IMR-90 (cell line): Measurements from ENCODE around the gene TATDN2. TPM values are rescaled to one million over a fixed set of nuclear protein-coding genes. Genes with fewer than 3 reads are reported as not detected.
A peak's percentile ranks its signal among the peaks of the same experiment; 100 is the strongest.

Source experiments
- ATAC-seq: fragments of 200-7000 bp; cut with Tn5 transposase; 2 replicates; pipeline ENCODE4 v1.9.1; 2020; ENCODE audit warnings: low read depth, mild to moderate bottlenecking, moderate library complexity
- BruUV-seq: library from RNA; stranded (reverse); fragments of 400-500 nt; replicated peaks from 2 replicates; lab custom pipeline; 2021; lab: Mats Ljungman, UMichigan
- CTCF ChIA-PET: fragments of 300-600 bp; formaldehyde crosslinking; extraction: SDS; loops from one replicate; lab custom pipeline; 2021; ENCODE audit warnings: antibody characterized with exemption; lab: Yijun Ruan, JAX
- POLR2A ChIA-PET: fragments of 300-600 bp; sonication (Branson Sonifier 250); formaldehyde crosslinking; loops from one replicate; lab custom pipeline; 2022; ENCODE audit warnings: antibody characterized with exemption; ENCODE audit not compliant: unreplicated experiment; lab: Charles Lee
- DNase-seq: peaks from one replicate; pipeline ENCODE4 v3.0.0; 2013
- H2AFZ ChIP-seq: replicated peaks from 2 replicates; pipeline ENCODE3; 2013; ENCODE audit warnings: low read length, mild to moderate bottlenecking; ENCODE audit not compliant: poor library complexity
- H2AK5ac ChIP-seq: 2 replicates; pipeline ENCODE4 v1.6.1; 2013; ENCODE audit warnings: low read depth, low read length, inconsistent platforms
- H2AK9ac ChIP-seq: replicated peaks from 2 replicates; pipeline ENCODE3; 2013; ENCODE audit warnings: mild to moderate bottlenecking, low read depth, low read length, moderate library complexity; ENCODE audit not compliant: poor library complexity
- H2BK120ac ChIP-seq: 2 replicates; pipeline ENCODE4 v1.6.1; 2013; ENCODE audit warnings: low read depth, low read length, inconsistent platforms
- H2BK15ac ChIP-seq: 3 replicates; pipeline ENCODE4 v1.6.1; 2013; ENCODE audit warnings: low read depth, low read length, inconsistent platforms
- H2BK20ac ChIP-seq: 2 replicates; pipeline ENCODE4 v1.6.1; 2013; ENCODE audit warnings: low read depth, mild to moderate bottlenecking, inconsistent platforms, low read length, moderate library complexity
- H2BK5ac ChIP-seq: 2 replicates; pipeline ENCODE4 v1.6.1; 2013; ENCODE audit warnings: mild to moderate bottlenecking, low read depth, low read length, inconsistent platforms; ENCODE audit not compliant: poor library complexity, severe bottlenecking
- H3K14ac ChIP-seq: replicated peaks from 2 replicates; pipeline ENCODE4 v1.6.1; 2013; ENCODE audit warnings: low read depth, low read length, inconsistent platforms
- H3K18ac ChIP-seq: 2 replicates; pipeline ENCODE4 v1.6.1; 2013; ENCODE audit warnings: low read depth, low read length, control low read depth
- H3K23ac ChIP-seq: 2 replicates; pipeline ENCODE4 v1.6.1; 2013; ENCODE audit warnings: low read depth, low read length, inconsistent platforms
- H3K27ac ChIP-seq: 2 replicates; pipeline ENCODE4 v1.5.1; 2013; ENCODE audit warnings: mild to moderate bottlenecking, control low read depth, low read length; ENCODE audit not compliant: insufficient read depth
- H3K27me3 ChIP-seq: 2 replicates; pipeline ENCODE4 v1.6.1; 2013; ENCODE audit warnings: low read length; ENCODE audit not compliant: control insufficient read depth, insufficient read depth
- H3K36me3 ChIP-seq: 2 replicates; pipeline ENCODE4 v1.6.1; 2013; ENCODE audit warnings: low read length, mixed read lengths; ENCODE audit not compliant: control insufficient read depth, insufficient read depth
- H3K4ac ChIP-seq: 2 replicates; pipeline ENCODE4 v1.6.1; 2013; ENCODE audit warnings: low read depth, low read length, inconsistent platforms
- H3K4me1 ChIP-seq: 2 replicates; pipeline ENCODE4 v1.6.1; 2013; ENCODE audit warnings: low read length, mixed read lengths; ENCODE audit not compliant: control insufficient read depth, insufficient read depth
- H3K4me2 ChIP-seq: 2 replicates; pipeline ENCODE4 v1.6.1; 2013; ENCODE audit warnings: low read depth, mild to moderate bottlenecking, control low read depth, low read length, moderate library complexity
- H3K4me3 ChIP-seq: 2 replicates; pipeline ENCODE4 v1.5.1; 2013; ENCODE audit warnings: low read depth, mild to moderate bottlenecking, control low read depth, low read length, moderate library complexity; ENCODE audit not compliant: insufficient read depth
- H3K56ac ChIP-seq: 2 replicates; pipeline ENCODE4 v1.6.1; 2013; ENCODE audit warnings: low read length, inconsistent platforms; ENCODE audit not compliant: insufficient read depth; ENCODE audit errors: extremely low read depth
- H3K79me1 ChIP-seq, 2 experiments: 2 replicates each; pipeline ENCODE4 v1.6.1; 2013; ENCODE audit warnings: low read length in 2 of 2, inconsistent platforms in 1 of 2, low read depth in 1 of 2
- H3K9ac ChIP-seq: 2 replicates; pipeline ENCODE4 v1.6.1; 2013; ENCODE audit warnings: low read depth, low read length, control low read depth
- H3K9me1 ChIP-seq: 2 replicates; pipeline ENCODE4 v1.6.1; 2013; ENCODE audit warnings: low read length, inconsistent platforms; ENCODE audit not compliant: insufficient read depth
- H3K9me3 ChIP-seq: 2 replicates; pipeline ENCODE4 v1.6.1; 2013; ENCODE audit warnings: low read length; ENCODE audit not compliant: control insufficient read depth, insufficient read depth
- H4K20me1 ChIP-seq: 2 replicates; pipeline ENCODE4 v1.6.1; 2013; ENCODE audit warnings: low read length, inconsistent platforms; ENCODE audit not compliant: insufficient read depth
- H4K5ac ChIP-seq: 2 replicates; pipeline ENCODE4 v1.6.1; 2013; ENCODE audit warnings: mild to moderate bottlenecking, low read depth, low read length, control low read depth
- H4K8ac ChIP-seq, 2 experiments: 2 replicates each; pipeline ENCODE4 v1.6.1; 2013; ENCODE audit warnings: low read depth in 2 of 2, low read length in 2 of 2, control low read depth in 1 of 2, inconsistent platforms in 1 of 2
- H4K91ac ChIP-seq: 2 replicates; pipeline ENCODE4 v1.6.1; 2013; ENCODE audit warnings: low read depth, low read length, inconsistent platforms; ENCODE audit not compliant: insufficient read depth
- POLR2A ChIP-seq: IDR thresholded peaks from 2 replicates; pipeline ENCODE4 v1.6.1; 2012; ENCODE audit warnings: mild to moderate bottlenecking, low read depth, low read length
- RCOR1 ChIP-seq: IDR thresholded peaks from 2 replicates; pipeline ENCODE4 v1.6.1; 2012; ENCODE audit warnings: mild to moderate bottlenecking, low read length, improper control_type of control experiment; ENCODE audit not compliant: insufficient replicate concordance
- WGBS, 2 experiments: methylation state at CpG; one replicate each; pipeline versions ENCODE4 v1.1.5 to v1.1.7; 2013; ENCODE audit warnings: missing lambda C conversion rate in 2 of 2; ENCODE audit not compliant: insufficient read length in 1 of 2; ENCODE audit errors: extremely low coverage in 2 of 2; 5-methylcytosine and 5-hydroxymethylcytosine counted together
- dilution Hi-C: fragments of 300-500 bp; cut with HindIII; formaldehyde crosslinking; loops from one replicate; pipeline ENCODE4 v1.14.3; 2018; ENCODE audit warnings: low sequenced_read_pairs; ENCODE audit not compliant: unreplicated experiment
- in situ Hi-C: fragments of 300-500 bp; cut with MboI; formaldehyde crosslinking; loops from 3 replicates; pipeline ENCODE4 v1.14.3; 2019; ENCODE audit warnings: low sequenced_read_pairs, inconsistent platforms, mixed read lengths
- intact Hi-C: fragments of 100-400 bp; cut with micrococcal nuclease; formaldehyde crosslinking; loops from 2 replicates; pipeline ENCODE4 v1.10.0; 2022
- polyA plus RNA-seq, 3 experiments: library from polyadenylated mRNA; depleted of rRNA; stranded (reverse); fragments of >200 nt; gene quantifications; 2 replicates each; pipeline ENCODE4 v1.2.3, GENCODE V29; 2012; ENCODE audit warnings: low replicate concordance in 1 of 3
- total RNA-seq: library from RNA; depleted of rRNA; stranded (reverse); fragments of >200 nt; gene quantifications from 2 replicates; pipeline ENCODE4 v1.2.3, GENCODE V29; 2012

Gene TATDN2
- total and polyA plus RNA-seq, 2 of the 4 experiments (the other 2 are of a cell fraction): 9.0 to 18.8 TPM

DNA sequence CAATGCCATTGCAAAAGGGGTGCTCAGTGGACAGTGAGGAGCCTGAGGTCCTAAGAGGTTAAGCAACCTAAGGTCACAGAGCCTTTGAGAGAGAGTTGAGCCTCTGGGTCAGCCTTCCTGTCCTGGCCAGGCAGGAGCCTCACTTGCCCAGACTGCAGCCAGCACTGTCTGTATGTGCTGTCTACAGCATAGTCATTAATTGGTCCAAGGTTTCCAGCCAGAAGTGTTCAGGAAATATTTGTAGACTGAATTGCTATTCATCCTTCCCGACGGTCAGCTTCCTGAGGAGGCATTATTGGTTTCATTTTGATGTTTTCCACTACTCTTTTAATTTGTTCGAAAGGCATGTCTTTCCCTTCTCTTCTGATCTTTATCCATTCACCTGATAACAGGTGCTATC, 64.6 kb downstream of the TATDN2 start:
- Histone ChIP-seq H4K20me1 (peaks cover 73% of the 10 kb centered on the region), H3K18ac (no peak overlapping the region), H2BK20ac (no peak overlapping the region), H3K4me1 (peaks cover 13% of the 10 kb centered on the region), H3K79me1 (peaks cover 37 to 84% of the 10 kb centered on the region in 2 experiments), H3K9ac (no peak overlapping the region), H3K36me3 (peaks cover 72% of the 10 kb centered on the region), H2BK15ac (no peak overlapping the region), H3K27ac (no peak overlapping the region), H2AFZ (no peak overlapping the region), H3K4me3 (no peak overlapping the region), H3K14ac (no peak overlapping the region), H2BK5ac (no peak overlapping the region), H2AK5ac (no peak overlapping the region), H3K23ac (no peak overlapping the region), H2AK9ac (no peak overlapping the region), H3K9me3 (no peaks in the 10 kb centered on the region), H4K8ac (no peak overlapping the region), H3K9me1 (peaks cover 16% of the 10 kb centered on the region), H3K4ac (no peak overlapping the region), H3K4me2 (no peak overlapping the region), H3K56ac (no peak overlapping the region), H4K5ac (no peak overlapping the region), H2BK120ac (no peak overlapping the region), H4K91ac (no peak overlapping the region), H3K27me3 (no peaks in the 10 kb centered on the region)
- dilution Hi-C loops: no loop called here
- WGBS, 2 experiments: no CpG with 5 or more reads among the region's 3 CpGs
- ATAC-seq (no peak), DNase-seq (no peak)
- POLR2A ChIA-PET: no interaction called here
- 0 out of 2 replicates have a peak, but pooled peaks have one; percentile 1 for TF ChIP-seq POLR2A
- no peak for TF ChIP-seq RCOR1
- no TSS peak for BruUV-seq
- CTCF ChIA-PET: no interaction called here
- in situ Hi-C loops: no loop called here
- intact Hi-C loops: no loop called here
